Mesothelial cell of epicardium (in vitro differentiated cells): Measurements from ENCODE around the gene SLC7A5. TPM values are rescaled to one million over a fixed set of nuclear protein-coding genes. Genes with fewer than 3 reads are reported as not detected.

Experiments used
- DNase-seq, 2 experiments: peaks; one replicate each; pipeline ENCODE4 v3.0.0; 2021; ENCODE audit warnings: low spot score in 2 of 2; ENCODE audit not compliant: unreplicated experiment in 2 of 2
- H3K27ac Mint-ChIP-seq: 2 replicates; pipeline ENCODE4 v1.8.0; 2021; ENCODE audit warnings: mixed read lengths
- H3K27me3 Mint-ChIP-seq: 2 replicates; pipeline ENCODE4 v1.8.0; 2021; ENCODE audit warnings: low read depth, mixed read lengths
- H3K36me3 Mint-ChIP-seq: 2 replicates; pipeline ENCODE4 v1.8.0; 2021; ENCODE audit warnings: mixed read lengths
- H3K4me1 Mint-ChIP-seq: 2 replicates; pipeline ENCODE4 v1.8.0; 2021; ENCODE audit warnings: mixed read lengths
- H3K4me3 Mint-ChIP-seq: 2 replicates; pipeline ENCODE4 v1.8.0; 2021; ENCODE audit warnings: mild to moderate bottlenecking, moderate library complexity, mixed read lengths
- H3K9me3 Mint-ChIP-seq: 2 replicates; pipeline ENCODE4 v1.8.0; 2021; ENCODE audit warnings: mixed read lengths
- CTCF ChIP-seq: fragments of 200-600 bp; sonication (generic); IDR thresholded peaks from one replicate; pipeline ENCODE4 v1.5.0; 2021; ENCODE audit warnings: antibody characterized with exemption; ENCODE audit not compliant: unreplicated experiment
- total RNA-seq: library from RNA; stranded (reverse); gene quantifications from 3 replicates; pipeline ENCODE4 v1.2.1, GENCODE V29; 2021

The SLC7A5 gene
- total RNA-seq, 1 donor from 2014 or later: 70.0 TPM

- Mint-ChIP-seq H3K27ac (no peak overlapping the region), H3K27me3 (no peaks in the 10 kb centered on the region), H3K36me3 (no peaks in the 10 kb centered on the region), H3K4me3 (no peak overlapping the region), H3K9me3 (no peaks in the 10 kb centered on the region), H3K4me1 (peaks cover 17% of the 10 kb centered on the region)
- TF ChIP-seq CTCF: no peak
- DNase-seq: no peak
These were observed 23.3 kb downstream of the SLC7A5 start for GRCh38 chr16:87845807-87846619.

GRCh38 chr16:87845213-87845612, 24.1 kb downstream of the SLC7A5 start:
- Mint-ChIP-seq H3K4me1 (peaks cover 11% of the 10 kb centered on the region), H3K27ac (no peak overlapping the region), H3K4me3 (no peak overlapping the region), H3K9me3 (no peaks in the 10 kb centered on the region), H3K27me3 (no peaks in the 10 kb centered on the region), H3K36me3 (no peaks in the 10 kb centered on the region)
- no peak for TF ChIP-seq CTCF
- DNase-seq: no peak

GRCh38 chr16:87844809-87845208, 24.5 kb downstream of the SLC7A5 start:
- H3K27me3 Mint-ChIP-seq: no peaks in the 10 kb centered on the region
- no peaks in the 10 kb centered on the region for H3K9me3 Mint-ChIP-seq
- H3K4me3 Mint-ChIP-seq: no peak overlapping the region
- TF ChIP-seq CTCF: no peak
- no peaks in the 10 kb centered on the region for H3K36me3 Mint-ChIP-seq
- no peak for DNase-seq
- peaks cover 9% of the 10 kb centered on the region for H3K4me1 Mint-ChIP-seq
- H3K27ac Mint-ChIP-seq: no peak overlapping the region

- Mint-ChIP-seq H3K27ac (no peak overlapping the region), H3K36me3 (no peaks in the 10 kb centered on the region), H3K4me3 (no peak overlapping the region), H3K9me3 (no peaks in the 10 kb centered on the region), H3K27me3 (no peaks in the 10 kb centered on the region), H3K4me1 (peaks cover 8% of the 10 kb centered on the region)
- no peak for DNase-seq
- no peak for TF ChIP-seq CTCF
These were observed 25.1 kb downstream of the SLC7A5 start for GRCh38 chr16:87844120-87844733.

- no peak overlapping the region for H3K27ac Mint-ChIP-seq
- no peaks in the 10 kb centered on the region for H3K36me3 Mint-ChIP-seq
- H3K4me1 Mint-ChIP-seq: peaks cover 8% of the 10 kb centered on the region
- H3K9me3 Mint-ChIP-seq: no peaks in the 10 kb centered on the region
- TF ChIP-seq CTCF: no peak
- H3K27me3 Mint-ChIP-seq: no peaks in the 10 kb centered on the region
- DNase-seq: no peak
- no peak overlapping the region for H3K4me3 Mint-ChIP-seq
These were observed 25.6 kb downstream of the SLC7A5 start for GRCh38 chr16:87843678-87844105.
